Measurements from ENCODE around the gene NANOS2. TPM values are rescaled to one million over a fixed set of nuclear protein-coding genes. Genes with fewer than 3 reads are reported as not detected.

The NANOS2 gene
- total RNA-seq, 1 experiment from 2014 or later, result not detected

- Histone ChIP-seq H3K4me2 (ENCODE audit: low read length) (no peak overlapping the region), H2AFZ (ENCODE audit: low read length) (no peak overlapping the region), H3K36me3 (ENCODE audit: low read depth, low read length) (no peaks in the 10 kb centered on the region), H3K9ac (ENCODE audit: low read length) (no peak overlapping the region), H3F3A (ENCODE audit: low read length, unreplicated experiment) (no peaks in the 10 kb centered on the region), H3K27me3 (ENCODE audit: low read length) (no peaks in the 10 kb centered on the region), H4K20me1 (ENCODE audit: low read length) (no peaks in the 10 kb centered on the region), H3K4me1 (ENCODE audit: insufficient read depth, low read length) (no peaks in the 10 kb centered on the region), H3K79me2 (ENCODE audit: low read length) (no peaks in the 10 kb centered on the region), H3K9me2 (replicated peaks; ENCODE audit: low read length) (no peaks in the 10 kb centered on the region), H3K4me3 (ENCODE audit: low read length) (no peak overlapping the region), H3K9me3 (ENCODE audit: low read length) (no peaks in the 10 kb centered on the region), H3K27ac (ENCODE audit: low read length) (no peak overlapping the region)
- ATAC-seq, result no peak
- ChIA-PET POLR2A (ENCODE audit: unreplicated experiment) (no interaction called here), CTCF (no interaction called here)
- TF ChIP-seq EZH2 (IDR thresholded peaks at IDR 0.05; ENCODE audit: low read length, unreplicated experiment), result no peak
- TF ChIP-seq CTCF (conservative IDR thresholded peaks at IDR 0.05; ENCODE audit: low read depth, low read length), result no peak
- no peak for TF ChIP-seq EZH2phosphoT487 (IDR thresholded peaks at IDR 0.05; ENCODE audit: borderline replicate concordance, low read length)
- DNase-seq, result no peak
- intact Hi-C loops (cut with micrococcal nuclease), result no loop called here
- BruUV-seq (replicated peaks), result no TSS peak
Measured at GRCh38 chr19:45939792-45940514, 25.4 kb upstream of the NANOS2 start.

- Histone ChIP-seq H4K20me1 (ENCODE audit: low read length) (no peaks in the 10 kb centered on the region), H3K9me3 (ENCODE audit: low read length) (no peaks in the 10 kb centered on the region), H3F3A (ENCODE audit: low read length, unreplicated experiment) (no peaks in the 10 kb centered on the region), H3K79me2 (ENCODE audit: low read length) (no peaks in the 10 kb centered on the region), H3K4me1 (ENCODE audit: insufficient read depth, low read length) (no peaks in the 10 kb centered on the region), H3K27me3 (ENCODE audit: low read length) (no peaks in the 10 kb centered on the region), H3K27ac (ENCODE audit: low read length) (no peak overlapping the region), H3K4me3 (ENCODE audit: low read length) (no peak overlapping the region), H2AFZ (ENCODE audit: low read length) (no peak overlapping the region), H3K9me2 (replicated peaks; ENCODE audit: low read length) (no peaks in the 10 kb centered on the region), H3K4me2 (ENCODE audit: low read length) (no peak overlapping the region), H3K36me3 (ENCODE audit: low read depth, low read length) (no peaks in the 10 kb centered on the region), H3K9ac (ENCODE audit: low read length) (no peak overlapping the region)
- ChIA-PET CTCF (no interaction called here), POLR2A (ENCODE audit: unreplicated experiment) (no interaction called here)
- TF ChIP-seq EZH2phosphoT487 (IDR thresholded peaks at IDR 0.05; ENCODE audit: borderline replicate concordance, low read length), result no peak
- TF ChIP-seq EZH2 (IDR thresholded peaks at IDR 0.05; ENCODE audit: low read length, unreplicated experiment), result no peak
- no peak for TF ChIP-seq CTCF (conservative IDR thresholded peaks at IDR 0.05; ENCODE audit: low read depth, low read length)
- no TSS peak for BruUV-seq (replicated peaks)
- ATAC-seq (no peak), DNase-seq (no peak)
- intact Hi-C loops (cut with micrococcal nuclease), result no loop called here
Measured at GRCh38 chr19:45938733-45939319, 24.2 kb upstream of the NANOS2 start.

GRCh38 chr19:45935267-45935666, 20.7 kb upstream of the NANOS2 start:
- Histone ChIP-seq H2AFZ (ENCODE audit: low read length) (no peak overlapping the region), H3F3A (ENCODE audit: low read length, unreplicated experiment) (no peaks in the 10 kb centered on the region), H3K4me1 (ENCODE audit: insufficient read depth, low read length) (no peaks in the 10 kb centered on the region), H3K4me3 (ENCODE audit: low read length) (no peak overlapping the region), H3K27ac (ENCODE audit: low read length) (no peak overlapping the region), H3K9me3 (ENCODE audit: low read length) (no peaks in the 10 kb centered on the region), H3K4me2 (ENCODE audit: low read length) (no peak overlapping the region), H3K79me2 (ENCODE audit: low read length) (no peaks in the 10 kb centered on the region), H3K9ac (ENCODE audit: low read length) (no peak overlapping the region), H4K20me1 (ENCODE audit: low read length) (no peaks in the 10 kb centered on the region), H3K9me2 (replicated peaks; ENCODE audit: low read length) (no peaks in the 10 kb centered on the region), H3K27me3 (ENCODE audit: low read length) (no peaks in the 10 kb centered on the region), H3K36me3 (ENCODE audit: low read depth, low read length) (no peaks in the 10 kb centered on the region)
- DNase-seq (no peak), ATAC-seq (no peak)
- POLR2A ChIA-PET (ENCODE audit: unreplicated experiment), result no interaction called here
- CTCF ChIA-PET, result no interaction called here
- TF ChIP-seq EZH2phosphoT487 (IDR thresholded peaks at IDR 0.05; ENCODE audit: borderline replicate concordance, low read length) (no peak), EZH2 (IDR thresholded peaks at IDR 0.05; ENCODE audit: low read length, unreplicated experiment) (no peak), CTCF (conservative IDR thresholded peaks at IDR 0.05; ENCODE audit: low read depth, low read length) (no peak)
- BruUV-seq (replicated peaks), result no TSS peak
- intact Hi-C loops (cut with micrococcal nuclease), result no loop called here
